SJCRH30 (cell line): ENCODE measurements around the gene TBC1D4. TPM values are rescaled to one million over a fixed set of nuclear protein-coding genes. Genes with fewer than 3 reads are reported as not detected.

Source experiments
- DNase-seq, 2 experiments: peaks; one replicate each; pipeline ENCODE4 v3.0.0-alpha.2; 2015 to 2020
- H3K27ac ChIP-seq: fragments of 250-450 bp; sonication (Bioruptor Pico); 2 replicates; pipeline ENCODE4 v1.5.1; 2020; ENCODE audit warnings: mild to moderate bottlenecking, moderate library complexity
- H3K27me3 ChIP-seq: fragments of 250-450 bp; sonication (Bioruptor Pico); 2 replicates; pipeline ENCODE4 v1.5.1; 2020; ENCODE audit warnings: mild to moderate bottlenecking, moderate library complexity
- H3K36me3 ChIP-seq: fragments of 250-450 bp; sonication (Bioruptor Pico); 2 replicates; pipeline ENCODE4 v1.5.1; 2020; ENCODE audit warnings: mild to moderate bottlenecking, moderate library complexity
- H3K4me1 ChIP-seq: fragments of 250-450 bp; sonication (Bioruptor Pico); 2 replicates; pipeline ENCODE4 v1.5.1; 2020; ENCODE audit warnings: mild to moderate bottlenecking, moderate library complexity
- H3K4me3 ChIP-seq: fragments of 250-450 bp; sonication (Bioruptor Pico); 2 replicates; pipeline ENCODE4 v1.5.1; 2020; ENCODE audit warnings: mild to moderate bottlenecking, moderate library complexity
- H3K9me3 ChIP-seq: fragments of 250-450 bp; sonication (Bioruptor Pico); replicated peaks from 2 replicates; pipeline ENCODE4 v1.5.1; 2020; ENCODE audit warnings: mild to moderate bottlenecking, moderate library complexity
- total RNA-seq: library from RNA; depleted of rRNA; stranded (reverse); fragments of >200 nt; shearing (Covaris generic); gene quantifications from 2 replicates; pipeline ENCODE4 v1.2.3, GENCODE V29; 2014

TBC1D4 gene
- total RNA-seq, 1 experiment from 2014 or later, result 18.4 TPM

DNA sequence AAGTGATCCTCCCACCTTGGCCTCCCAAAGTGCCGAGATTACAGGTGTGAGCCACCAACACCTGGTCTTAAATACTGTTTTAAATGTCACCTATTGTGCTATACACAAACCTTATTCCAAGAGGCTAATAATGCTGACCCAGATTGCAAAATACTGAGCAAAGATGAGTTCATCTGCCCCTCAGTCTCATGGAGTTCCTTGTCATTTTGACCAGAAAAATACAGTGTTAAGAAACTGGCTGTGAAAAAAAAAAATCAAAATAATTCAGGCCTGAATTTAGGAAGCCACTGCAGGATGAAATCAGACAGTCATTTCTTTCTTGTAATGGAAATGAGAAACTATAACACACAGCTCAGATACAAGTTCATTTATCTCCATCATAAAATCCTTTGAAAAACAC is 59.9 kb downstream of the TBC1D4 start:
- Histone ChIP-seq H3K4me3 (no peak overlapping the region), H3K36me3 (no peaks in the 10 kb centered on the region), H3K4me1 (peaks cover 13% of the 10 kb centered on the region), H3K9me3 (no peaks in the 10 kb centered on the region), H3K27ac (no peak overlapping the region), H3K27me3 (no peaks in the 10 kb centered on the region)
- DNase-seq, result no peak

DNA sequence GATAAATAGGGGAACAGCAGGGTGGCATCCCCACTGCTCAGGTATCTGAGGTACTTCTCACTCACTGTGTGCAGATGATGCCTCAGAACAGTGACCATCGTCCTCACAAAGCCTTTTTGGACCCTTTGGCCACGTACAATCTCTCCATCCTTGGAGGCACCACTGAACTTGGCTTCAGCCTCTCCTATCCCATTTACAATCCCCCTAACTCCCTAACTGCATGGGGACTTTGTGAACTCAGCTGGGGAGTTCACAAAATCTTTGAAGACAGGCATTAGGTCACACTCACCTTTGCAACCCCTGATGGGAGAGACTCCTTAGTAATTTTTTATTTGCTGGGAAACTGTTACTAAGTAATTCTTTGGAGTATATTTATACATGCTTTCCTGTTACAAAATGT is 60.8 kb downstream of the TBC1D4 start:
- Histone ChIP-seq H3K27me3 (no peaks in the 10 kb centered on the region), H3K4me3 (no peak overlapping the region), H3K27ac (no peak overlapping the region), H3K36me3 (no peaks in the 10 kb centered on the region), H3K4me1 (peaks cover 22% of the 10 kb centered on the region), H3K9me3 (no peaks in the 10 kb centered on the region)
- no peak for DNase-seq

DNA sequence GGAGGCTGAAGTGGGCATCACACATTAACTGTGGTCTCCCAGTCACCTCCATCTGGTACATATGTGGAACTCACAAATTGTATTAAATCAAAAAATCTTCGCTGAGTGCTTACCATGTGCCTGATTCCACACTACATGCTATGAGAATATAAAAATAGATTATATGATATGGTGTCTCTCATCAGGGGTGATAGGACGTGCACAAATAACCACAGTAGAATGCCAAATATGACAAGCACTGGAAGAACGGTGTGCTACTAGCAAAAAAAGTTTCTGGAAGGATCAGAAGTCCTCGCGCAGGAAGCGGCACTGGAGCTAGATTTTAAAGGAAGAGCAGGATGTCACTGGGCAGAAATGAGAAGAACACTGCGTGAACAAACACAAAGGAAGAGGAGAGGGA is 62.3 kb downstream of the TBC1D4 start:
- H3K27ac ChIP-seq, result no peak overlapping the region
- DNase-seq, result no peak
- H3K36me3 ChIP-seq, result no peaks in the 10 kb centered on the region
- no peak overlapping the region for H3K4me3 ChIP-seq
- H3K27me3 ChIP-seq, result no peaks in the 10 kb centered on the region
- no peaks in the 10 kb centered on the region for H3K9me3 ChIP-seq
- peaks cover 26% of the 10 kb centered on the region for H3K4me1 ChIP-seq

DNA sequence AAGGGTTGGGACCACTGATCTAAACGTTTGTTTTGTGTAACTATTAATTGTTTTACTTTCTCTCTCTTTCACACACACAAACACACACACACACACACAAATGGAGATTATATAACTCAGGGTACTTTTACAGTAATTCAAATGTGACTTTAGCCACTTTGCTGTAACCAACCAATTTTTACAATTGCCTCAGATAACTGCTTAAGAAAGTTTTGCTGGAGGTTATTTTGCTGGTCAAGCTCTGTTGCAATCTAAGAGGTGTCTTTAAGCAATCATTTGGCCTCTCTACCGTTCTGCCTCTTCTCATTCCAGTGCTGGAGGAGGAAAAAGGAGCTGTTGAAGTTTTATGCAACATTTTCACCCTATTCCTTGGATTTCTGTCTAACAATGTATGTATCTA is 63.0 kb downstream of the TBC1D4 start:
- Histone ChIP-seq H3K36me3 (no peaks in the 10 kb centered on the region), H3K9me3 (no peaks in the 10 kb centered on the region), H3K4me1 (peaks cover 26% of the 10 kb centered on the region), H3K4me3 (no peak overlapping the region), H3K27ac (no peak overlapping the region), H3K27me3 (no peaks in the 10 kb centered on the region)
- no peak for DNase-seq

DNA sequence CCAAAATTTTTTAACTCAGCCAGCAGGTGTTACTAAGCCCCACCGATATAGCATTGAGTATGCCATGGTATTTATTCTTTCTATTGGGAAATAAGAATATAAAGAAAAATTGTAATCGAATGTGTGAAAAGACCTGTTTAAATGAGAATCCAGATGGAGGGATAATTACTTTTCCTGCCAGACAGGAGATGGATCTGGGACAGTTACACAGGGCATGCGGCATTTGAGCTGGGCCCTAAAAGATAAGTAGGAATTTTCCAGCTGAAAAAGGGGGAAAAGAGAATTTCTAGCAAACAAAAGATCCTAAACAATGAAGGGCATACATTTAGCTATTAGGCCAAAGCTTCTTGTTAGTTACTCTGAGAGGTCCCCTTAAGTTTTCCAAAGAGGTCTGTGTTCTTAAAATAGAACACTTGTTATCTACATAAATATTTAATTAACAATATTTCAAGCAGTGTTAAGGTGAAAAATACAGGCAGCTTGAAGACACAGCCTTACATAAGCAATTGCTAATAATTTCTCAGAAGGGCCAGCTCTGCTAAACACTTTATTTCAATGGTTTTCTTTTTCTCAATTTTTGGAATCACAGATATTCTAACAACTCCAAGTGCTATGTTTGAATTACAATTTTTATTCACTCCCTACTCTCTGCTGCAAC is 63.7 kb downstream of the TBC1D4 start:
- Histone ChIP-seq H3K4me1 (peaks cover 20% of the 10 kb centered on the region), H3K27me3 (no peaks in the 10 kb centered on the region), H3K36me3 (no peaks in the 10 kb centered on the region), H3K27ac (no peak overlapping the region), H3K9me3 (no peaks in the 10 kb centered on the region), H3K4me3 (no peak overlapping the region)
- no peak for DNase-seq

DNA sequence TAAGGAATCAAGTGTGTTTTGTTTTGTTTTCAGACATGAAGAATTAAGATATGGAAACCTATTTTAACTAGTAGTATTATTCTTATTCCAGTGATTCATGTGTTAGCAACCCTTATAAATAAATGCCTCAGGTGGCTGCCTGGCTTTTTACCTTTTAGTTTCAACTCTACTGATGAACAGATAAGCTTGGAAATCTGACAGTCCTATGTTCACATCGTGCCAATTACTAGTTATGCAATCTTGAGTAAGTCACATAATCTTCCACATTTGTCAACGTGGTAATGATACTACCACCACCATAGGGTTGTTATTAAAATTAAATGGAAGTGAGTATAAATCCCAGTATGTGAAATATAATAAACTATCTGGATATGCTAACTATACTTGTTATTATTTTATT is 64.3 kb downstream of the TBC1D4 start:
- peaks cover 19% of the 10 kb centered on the region for H3K4me1 ChIP-seq

DNA sequence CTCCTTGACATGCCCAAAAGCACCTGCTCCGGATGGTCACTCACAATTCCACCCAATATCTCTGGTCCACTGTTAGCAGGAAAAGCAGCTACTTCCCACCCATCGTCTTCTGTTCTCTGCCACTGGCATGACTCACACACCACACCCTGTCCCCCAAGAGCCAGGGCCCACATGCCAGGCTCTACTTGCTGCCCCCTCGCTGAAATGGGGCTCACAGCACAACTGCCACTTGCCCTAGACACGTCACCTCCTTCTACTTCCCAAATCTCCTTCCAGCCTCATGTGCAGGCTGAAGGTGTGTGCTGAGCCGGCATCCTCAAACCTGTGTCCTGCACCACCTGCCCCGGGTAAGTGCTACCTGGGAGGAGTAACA is 65.0 kb downstream of the TBC1D4 start:
- Histone ChIP-seq H3K36me3 (no peaks in the 10 kb centered on the region), H3K9me3 (no peaks in the 10 kb centered on the region), H3K4me1 (peaks cover 19% of the 10 kb centered on the region), H3K27ac (no peak overlapping the region), H3K4me3 (no peak overlapping the region), H3K27me3 (no peaks in the 10 kb centered on the region)
- DNase-seq, result no peak

More for the DNA sequence above, 64.3 kb downstream of the TBC1D4 start:
- no peak for DNase-seq
- Histone ChIP-seq H3K27ac (no peak overlapping the region), H3K4me3 (no peak overlapping the region), H3K9me3 (no peaks in the 10 kb centered on the region), H3K27me3 (no peaks in the 10 kb centered on the region), H3K36me3 (no peaks in the 10 kb centered on the region)

DNA sequence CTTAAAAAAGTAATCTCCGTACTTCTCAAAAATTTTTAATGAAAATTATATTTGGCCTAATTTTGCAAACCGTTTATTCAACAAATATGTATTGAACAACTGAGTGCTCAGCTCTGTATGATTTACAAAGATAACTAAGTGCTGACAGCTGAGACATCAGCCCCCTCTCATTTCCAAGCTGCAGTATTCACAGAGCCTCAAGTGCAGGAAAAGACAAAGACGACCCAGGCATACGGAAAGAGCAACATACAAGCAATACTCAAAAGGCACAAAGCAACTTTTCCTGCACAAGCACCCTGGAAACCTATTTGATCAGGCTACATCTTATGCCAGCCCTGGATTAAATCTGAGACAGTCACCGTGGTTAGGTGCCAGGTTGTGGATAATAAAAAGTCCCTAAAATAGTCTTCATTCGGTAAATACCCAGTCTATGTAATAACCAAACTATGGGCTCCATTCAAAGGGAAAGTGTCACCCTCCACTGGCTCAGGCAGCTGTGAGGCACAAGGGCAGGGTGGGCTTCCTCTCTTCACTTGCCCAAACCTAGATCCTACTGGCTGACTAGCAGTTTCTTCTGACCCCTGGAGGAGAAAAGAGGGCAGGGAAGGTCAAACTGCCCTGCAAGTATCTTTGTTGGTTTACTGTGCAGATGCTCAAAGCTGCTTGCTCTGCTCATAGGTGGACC is 65.5 kb downstream of the TBC1D4 start:
- Histone ChIP-seq H3K9me3 (no peaks in the 10 kb centered on the region), H3K36me3 (no peaks in the 10 kb centered on the region), H3K4me1 (peaks cover 19% of the 10 kb centered on the region), H3K27me3 (no peaks in the 10 kb centered on the region), H3K27ac (no peak overlapping the region; the same call in 1 of the 2 replicates), H3K4me3 (no peak overlapping the region)
- peak; percentile 19 to 61 for DNase-seq

DNA sequence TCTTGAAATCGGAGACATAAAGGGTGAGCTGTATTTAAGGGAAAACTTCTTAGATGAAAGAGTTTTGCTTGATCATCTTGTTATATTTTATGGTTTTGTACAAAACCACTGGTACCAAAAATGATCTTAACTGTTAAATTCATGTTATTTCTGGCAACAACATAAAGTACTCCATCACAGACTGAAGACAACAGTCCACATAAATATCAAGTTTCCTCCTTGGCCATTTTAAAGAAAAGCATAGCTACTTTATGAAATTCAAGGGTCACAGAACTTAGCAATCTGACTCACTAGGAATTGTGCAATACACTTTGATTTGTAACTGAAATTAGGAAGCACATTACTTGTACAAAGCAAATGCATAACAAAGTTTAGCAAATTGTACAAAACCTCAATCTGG is 66.3 kb downstream of the TBC1D4 start:
- Histone ChIP-seq H3K27ac (no peak overlapping the region), H3K4me3 (no peak overlapping the region), H3K4me1 (peaks cover 19% of the 10 kb centered on the region), H3K9me3 (no peaks in the 10 kb centered on the region), H3K36me3 (no peaks in the 10 kb centered on the region), H3K27me3 (no peaks in the 10 kb centered on the region)
- DNase-seq, result peak in 1 of 2 experiments; percentile 12

DNA sequence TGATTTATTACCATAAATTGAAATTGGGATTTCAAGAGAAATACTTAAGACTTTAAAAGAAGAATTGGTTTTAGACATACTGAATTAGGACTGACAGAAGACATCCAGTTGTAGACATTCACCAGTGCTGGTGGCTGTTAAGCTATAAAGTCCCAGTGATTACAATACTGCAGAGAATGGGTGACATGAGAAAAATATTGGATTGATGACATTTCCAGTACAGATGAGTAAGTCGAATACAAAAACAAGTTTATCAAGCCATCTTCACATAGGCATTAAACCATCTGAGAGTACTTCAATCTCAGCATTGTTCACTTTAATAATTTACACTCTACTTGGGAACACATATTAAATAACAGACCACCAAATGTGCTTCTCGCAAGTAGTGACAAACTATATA is 66.8 kb downstream of the TBC1D4 start:
- DNase-seq, result peak in 1 of 2 experiments; percentile 10
- Histone ChIP-seq H3K27me3 (no peaks in the 10 kb centered on the region), H3K4me1 (peaks cover 19% of the 10 kb centered on the region), H3K4me3 (no peak overlapping the region), H3K36me3 (no peaks in the 10 kb centered on the region), H3K9me3 (no peaks in the 10 kb centered on the region), H3K27ac (no peak overlapping the region)

DNA sequence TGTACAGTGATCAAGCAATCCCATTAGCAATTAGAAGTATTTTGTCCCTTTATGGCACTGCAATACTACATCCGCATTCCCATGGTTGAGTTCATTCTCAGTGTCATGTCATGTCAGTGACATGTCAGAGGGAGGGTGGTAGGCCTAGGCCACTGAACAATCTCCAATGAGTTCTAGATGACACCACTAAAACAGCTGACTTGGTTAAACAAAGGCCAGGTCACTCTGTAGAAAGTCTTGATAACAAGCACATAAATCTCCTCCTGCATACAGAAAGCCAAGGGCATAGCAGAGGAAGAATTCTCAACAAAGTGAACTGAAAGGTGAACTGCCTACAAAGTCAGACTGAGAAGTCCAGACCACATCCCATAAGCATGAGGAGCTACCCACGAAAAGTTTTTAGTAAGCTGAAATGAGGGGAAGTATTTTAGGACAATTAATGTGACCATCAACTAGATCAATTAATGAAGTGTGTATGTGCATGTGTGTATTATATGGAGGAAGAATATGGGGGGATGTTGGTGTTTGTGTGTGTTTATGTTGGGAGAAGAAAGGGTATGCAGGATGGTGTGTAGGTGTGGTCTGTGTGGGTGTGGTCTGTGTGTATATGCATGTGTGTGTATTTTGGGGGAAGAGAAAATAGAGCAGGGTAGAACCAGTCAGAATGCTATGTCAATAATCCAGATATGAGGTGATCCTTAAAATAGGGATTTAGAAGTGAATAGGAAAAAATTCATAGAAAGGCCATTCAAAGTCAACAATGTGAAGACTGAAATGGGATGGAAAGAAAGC is 67.7 kb downstream of the TBC1D4 start:
- no peak overlapping the region for H3K27ac ChIP-seq
- H3K9me3 ChIP-seq, result no peaks in the 10 kb centered on the region
- H3K4me3 ChIP-seq, result no peak overlapping the region
- peaks cover 19% of the 10 kb centered on the region for H3K4me1 ChIP-seq
- H3K27me3 ChIP-seq, result no peaks in the 10 kb centered on the region
- DNase-seq, result no peak
- H3K36me3 ChIP-seq, result no peaks in the 10 kb centered on the region

DNA sequence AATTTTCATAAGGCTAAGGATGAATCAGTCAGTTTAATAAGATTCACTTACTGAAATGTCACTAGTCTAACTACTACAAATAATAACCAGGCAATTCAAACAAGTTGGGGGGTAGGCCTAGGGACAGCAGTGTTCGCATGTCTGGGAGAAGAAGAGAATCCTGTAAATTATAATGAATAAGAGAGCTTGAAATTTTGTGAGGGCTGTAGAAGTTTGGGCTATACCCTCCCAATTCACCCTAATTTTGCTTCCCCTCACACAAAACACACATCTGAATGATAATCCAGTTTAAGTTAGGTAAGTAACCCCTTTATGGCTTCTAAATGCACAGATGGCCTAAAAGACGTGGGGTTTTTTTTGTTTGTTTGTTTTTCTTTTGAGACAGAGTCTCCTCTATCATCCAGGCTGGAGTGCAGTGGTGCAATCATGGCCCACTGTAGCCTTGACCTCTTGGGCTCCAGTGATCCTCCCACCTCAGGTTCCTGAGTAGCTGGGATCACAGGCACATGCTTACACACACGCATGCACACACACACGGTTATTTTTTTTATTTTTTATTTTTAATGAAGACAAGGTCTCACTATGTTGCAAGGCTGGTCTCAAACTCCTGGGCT is 69.9 kb downstream of the TBC1D4 start:
- no peak for DNase-seq
- H3K4me1 ChIP-seq, result peaks cover 21% of the 10 kb centered on the region
- H3K27me3 ChIP-seq, result no peaks in the 10 kb centered on the region
- no peak overlapping the region for H3K27ac ChIP-seq
- H3K9me3 ChIP-seq, result no peaks in the 10 kb centered on the region; the same call in 1 of the 2 replicates
- no peak overlapping the region for H3K4me3 ChIP-seq
- no peaks in the 10 kb centered on the region for H3K36me3 ChIP-seq

DNA sequence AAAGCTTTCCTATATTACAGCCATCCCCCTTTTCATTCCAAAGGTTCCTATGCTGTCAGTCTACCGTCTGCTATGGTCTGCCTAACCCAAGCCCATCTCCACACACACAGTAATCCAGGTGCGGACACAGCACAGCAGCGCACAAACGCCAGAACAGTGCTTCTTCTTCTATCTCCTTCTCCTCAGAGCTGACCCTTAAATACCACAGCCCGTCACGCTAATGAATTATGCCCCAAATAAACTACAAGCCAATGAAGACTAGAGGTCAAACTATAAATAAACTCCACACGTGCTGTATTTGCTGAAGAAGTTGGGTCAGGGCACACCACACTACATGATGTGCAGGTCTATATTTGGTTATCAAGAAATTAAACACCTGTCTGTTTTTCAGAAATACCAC is 71.8 kb downstream of the TBC1D4 start:
- H3K27ac ChIP-seq, result no peak overlapping the region
- DNase-seq, result no peak

DNA sequence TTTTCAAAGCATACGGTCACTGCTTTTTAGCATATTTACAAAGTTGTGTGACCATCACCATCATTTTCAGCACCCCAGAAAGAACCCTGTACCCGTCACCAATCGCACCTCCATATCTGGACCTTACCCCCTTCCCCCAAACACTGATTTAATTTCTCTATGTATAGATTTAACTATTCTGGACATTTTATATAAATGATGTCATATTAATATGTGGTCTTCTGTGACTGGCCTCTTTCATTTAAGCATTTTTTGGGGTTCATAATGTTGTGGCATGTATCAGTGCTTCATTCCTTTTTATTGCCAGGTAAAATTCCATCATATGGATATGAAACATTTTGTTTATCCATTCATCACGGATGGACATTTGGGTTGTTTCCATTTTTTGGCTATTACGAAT is 74.0 kb downstream of the TBC1D4 start:
- no peak for DNase-seq
- no peaks in the 10 kb centered on the region for H3K36me3 ChIP-seq

More for the DNA sequence above, 71.8 kb downstream of the TBC1D4 start:
- Histone ChIP-seq H3K4me3 (no peak overlapping the region), H3K9me3 (no peaks in the 10 kb centered on the region; the same call in 1 of the 2 replicates), H3K36me3 (no peaks in the 10 kb centered on the region), H3K4me1 (peaks cover 16% of the 10 kb centered on the region), H3K27me3 (no peaks in the 10 kb centered on the region)

DNA sequence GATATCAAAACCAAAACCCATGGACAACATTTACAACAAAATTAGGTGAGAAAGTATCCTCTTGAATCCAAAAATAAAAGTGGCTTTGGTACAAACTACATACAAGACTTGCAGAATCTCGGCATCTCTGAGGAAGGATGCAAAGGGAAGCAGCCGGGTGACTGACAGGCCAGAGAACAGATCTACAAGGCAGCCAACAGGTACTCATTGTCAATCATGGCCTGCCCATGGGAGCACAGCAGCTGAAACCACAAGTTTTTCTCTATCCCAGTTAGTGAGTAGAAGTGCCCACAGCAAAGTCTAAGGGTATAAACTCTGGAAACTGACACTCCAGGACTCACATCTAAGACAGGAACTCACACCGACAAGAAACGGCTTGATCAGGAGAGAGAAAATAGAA is 74.5 kb downstream of the TBC1D4 start:
- DNase-seq, result peak in 1 of 2 experiments; percentile 27
- no peak overlapping the region for H3K27ac ChIP-seq
- no peaks in the 10 kb centered on the region for H3K27me3 ChIP-seq
- H3K4me3 ChIP-seq, result no peak overlapping the region
- no peaks in the 10 kb centered on the region; the same call in 1 of the 2 replicates for H3K9me3 ChIP-seq
- H3K36me3 ChIP-seq, result no peaks in the 10 kb centered on the region
- peaks cover 40% of the 10 kb centered on the region for H3K4me1 ChIP-seq

More for the DNA sequence above, 74.0 kb downstream of the TBC1D4 start:
- peaks cover 35% of the 10 kb centered on the region for H3K4me1 ChIP-seq
- no peak overlapping the region for H3K27ac ChIP-seq
- no peaks in the 10 kb centered on the region for H3K27me3 ChIP-seq
- H3K4me3 ChIP-seq, result no peak overlapping the region
- no peaks in the 10 kb centered on the region; the same call in 1 of the 2 replicates for H3K9me3 ChIP-seq
